Neural cell (in vitro differentiated cells): ENCODE results near the gene NUDT12. TPM values are rescaled to one million over a fixed set of nuclear protein-coding genes. Genes with fewer than 3 reads are reported as not detected.

ENCODE experiments used
- H2AFZ ChIP-seq: fragments of 200-600, 300-800 bp; sonication (generic), shearing (Covaris generic); 2 replicates; pipeline ENCODE4 v1.6.0; 2014; ENCODE audit warnings: low read depth, mild to moderate bottlenecking, antibody characterized with exemption, low read length, moderate library complexity
- H3F3A ChIP-seq: fragments of 200-600 bp; shearing (Covaris generic); 2 replicates; pipeline ENCODE4 v1.6.1; 2016; ENCODE audit warnings: mild to moderate bottlenecking, moderate library complexity, mixed read lengths, antibody characterized with exemption, low read length; ENCODE audit not compliant: insufficient read depth, poor library complexity, severe bottlenecking
- H3K27ac ChIP-seq: fragments of 200-600, 300-800 bp; sonication (generic), shearing (Covaris generic); 2 replicates; pipeline ENCODE4 v1.5.1; 2014; ENCODE audit warnings: mild to moderate bottlenecking, low read length, moderate library complexity
- H3K27me3 ChIP-seq: fragments of 300-800, 200-600 bp; sonication (generic), shearing (Covaris generic); 2 replicates; pipeline ENCODE4 v1.6.0; 2014; ENCODE audit warnings: mild to moderate bottlenecking, low read depth, low read length, moderate library complexity; ENCODE audit not compliant: insufficient read depth
- H3K36me3 ChIP-seq: fragments of 300-800, 200-600 bp; sonication (generic), shearing (Covaris generic); 2 replicates; pipeline ENCODE4 v1.5.1; 2014; ENCODE audit warnings: mild to moderate bottlenecking, antibody characterized with exemption, low read length, moderate library complexity; ENCODE audit not compliant: insufficient read depth
- H3K4me2 ChIP-seq: fragments of 300-800, 200-600 bp; sonication (generic), shearing (Covaris generic); 2 replicates; pipeline ENCODE4 v1.6.0; 2014; ENCODE audit warnings: mild to moderate bottlenecking, low read length
- H3K4me3 ChIP-seq: fragments of 300-800, 200-600 bp; sonication (generic), shearing (Covaris generic); 2 replicates; pipeline ENCODE4 v1.5.1; 2014; ENCODE audit warnings: mild to moderate bottlenecking, low read length, moderate library complexity
- H3K79me2 ChIP-seq: fragments of 200-600 bp; shearing (Covaris generic); replicated peaks from 2 replicates; pipeline ENCODE4 v1.6.0; 2014; ENCODE audit warnings: mild to moderate bottlenecking, low read length, moderate library complexity; ENCODE audit not compliant: insufficient read depth
- H3K9ac ChIP-seq: fragments of 300-800, 200-600 bp; sonication (generic), shearing (Covaris generic); 2 replicates; pipeline ENCODE4 v1.6.1; 2016; ENCODE audit warnings: mild to moderate bottlenecking, low read length, mixed read lengths
- H3K9me2 ChIP-seq: fragments of 200-600 bp; shearing (Covaris generic); 2 replicates; pipeline ENCODE4 v1.6.1; 2016; ENCODE audit warnings: mild to moderate bottlenecking, low read length, mixed read lengths; ENCODE audit not compliant: insufficient read depth
- H3K9me3 ChIP-seq: fragments of 200-600, 300-800 bp; sonication (generic), shearing (Covaris generic); 2 replicates; pipeline ENCODE4 v1.6.1; 2016; ENCODE audit warnings: mild to moderate bottlenecking, mixed run types, low read length, moderate library complexity, mixed read lengths
- H4K20me1 ChIP-seq: fragments of 200-600 bp; shearing (Covaris generic); 2 replicates; pipeline ENCODE4 v1.6.1; 2016; ENCODE audit warnings: mild to moderate bottlenecking, mixed run types; ENCODE audit not compliant: insufficient read depth
- EP300 ChIP-seq: fragments of 450-650 bp; conservative IDR thresholded peaks from 2 replicates; pipeline ENCODE4 v1.6.1; 2014; ENCODE audit warnings: antibody characterized with exemption, mild to moderate bottlenecking, moderate library complexity; ENCODE audit not compliant: poor library complexity, severe bottlenecking
- EZH2 ChIP-seq: fragments of 200-600, 300-800 bp; shearing (Covaris generic), sonication (generic); IDR thresholded peaks from 2 replicates; pipeline ENCODE4 v1.6.1; 2014; ENCODE audit warnings: antibody characterized with exemption, low read length, borderline replicate concordance, mild to moderate bottlenecking; ENCODE audit not compliant: insufficient read depth, poor library complexity, severe bottlenecking
- MXI1 ChIP-seq: fragments of 450-650 bp; conservative IDR thresholded peaks from 2 replicates; pipeline ENCODE4 v1.6.1; 2014; ENCODE audit warnings: antibody characterized with exemption, mild to moderate bottlenecking; ENCODE audit not compliant: poor library complexity, severe bottlenecking
- POLR2AphosphoS5 ChIP-seq: IDR thresholded peaks from 2 replicates; pipeline ENCODE4 v1.6.1; 2012
- RAD21 ChIP-seq: fragments of 450-650 bp; conservative IDR thresholded peaks from 2 replicates; pipeline ENCODE4 v1.6.1; 2014; ENCODE audit warnings: antibody characterized with exemption, mild to moderate bottlenecking, moderate library complexity
- SMC3 ChIP-seq: fragments of 450-650 bp; conservative IDR thresholded peaks from 2 replicates; pipeline ENCODE4 v1.6.1; 2014; ENCODE audit warnings: antibody characterized with exemption, mild to moderate bottlenecking, moderate library complexity; ENCODE audit not compliant: poor library complexity
- TAF1 ChIP-seq: IDR thresholded peaks from 2 replicates; pipeline ENCODE4 v1.6.1; 2012; ENCODE audit warnings: low read depth
- polyA plus RNA-seq: library from polyadenylated mRNA; depleted of rRNA; stranded (reverse); fragments of >200 nt; gene quantifications from 2 replicates; pipeline ENCODE4 v1.2.3, GENCODE V29; 2014
- TF ChIP-seq, protein P1 (sequence below): fragments of 450-650 bp; IDR thresholded peaks from 2 replicates; pipeline ENCODE4 v1.5.1; 2014; ENCODE audit warnings: antibody characterized with exemption, mild to moderate bottlenecking, moderate library complexity; ENCODE audit not compliant: poor library complexity, severe bottlenecking
- TF ChIP-seq, protein P2 (sequence below): IDR thresholded peaks from 2 replicates; pipeline ENCODE4 v1.6.1; 2012; ENCODE audit warnings: borderline replicate concordance

NUDT12 gene
- polyA plus RNA-seq, 1 donor from 2014 or later, result 22.8 TPM

DNA sequence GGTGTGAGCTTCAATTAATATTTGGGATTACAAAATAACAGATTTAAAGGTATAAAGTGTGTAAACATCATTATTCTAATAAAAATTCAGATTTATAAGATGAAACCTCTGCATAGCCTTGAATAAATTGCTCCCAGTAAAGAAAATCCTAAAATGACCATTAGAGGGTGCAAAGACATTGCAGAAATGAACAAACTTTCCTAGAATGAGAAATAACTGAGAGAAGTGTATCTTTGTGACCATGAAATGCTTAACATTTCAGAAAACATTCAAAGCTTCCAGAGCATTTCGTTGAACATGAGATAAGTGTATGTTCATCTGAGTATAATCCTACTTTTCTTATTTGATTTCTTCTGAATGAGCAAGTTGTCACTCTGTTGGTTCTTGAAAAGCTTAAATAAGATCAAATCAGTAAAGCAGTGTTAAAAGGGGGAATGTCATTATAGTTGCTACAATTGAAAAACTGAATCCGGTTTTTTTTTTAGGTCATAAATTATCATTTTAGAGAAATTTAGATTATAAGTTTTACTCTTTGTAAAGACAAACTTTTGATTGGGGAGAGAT lies 24.7 kb upstream of the NUDT12 start:
- no peak for TF ChIP-seq EP300
- TF ChIP-seq POLR2AphosphoS5, result no peak
- no peak for TF ChIP-seq MXI1
- TF ChIP-seq EZH2, result no peak
- TF ChIP-seq SMC3, result peak; percentile 71
- TF ChIP-seq, protein P1, sequence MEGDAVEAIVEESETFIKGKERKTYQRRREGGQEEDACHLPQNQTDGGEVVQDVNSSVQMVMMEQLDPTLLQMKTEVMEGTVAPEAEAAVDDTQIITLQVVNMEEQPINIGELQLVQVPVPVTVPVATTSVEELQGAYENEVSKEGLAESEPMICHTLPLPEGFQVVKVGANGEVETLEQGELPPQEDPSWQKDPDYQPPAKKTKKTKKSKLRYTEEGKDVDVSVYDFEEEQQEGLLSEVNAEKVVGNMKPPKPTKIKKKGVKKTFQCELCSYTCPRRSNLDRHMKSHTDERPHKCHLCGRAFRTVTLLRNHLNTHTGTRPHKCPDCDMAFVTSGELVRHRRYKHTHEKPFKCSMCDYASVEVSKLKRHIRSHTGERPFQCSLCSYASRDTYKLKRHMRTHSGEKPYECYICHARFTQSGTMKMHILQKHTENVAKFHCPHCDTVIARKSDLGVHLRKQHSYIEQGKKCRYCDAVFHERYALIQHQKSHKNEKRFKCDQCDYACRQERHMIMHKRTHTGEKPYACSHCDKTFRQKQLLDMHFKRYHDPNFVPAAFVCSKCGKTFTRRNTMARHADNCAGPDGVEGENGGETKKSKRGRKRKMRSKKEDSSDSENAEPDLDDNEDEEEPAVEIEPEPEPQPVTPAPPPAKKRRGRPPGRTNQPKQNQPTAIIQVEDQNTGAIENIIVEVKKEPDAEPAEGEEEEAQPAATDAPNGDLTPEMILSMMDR, result peak; percentile 73
- peak; percentile 83 for TF ChIP-seq RAD21
- TF ChIP-seq, protein P2, sequence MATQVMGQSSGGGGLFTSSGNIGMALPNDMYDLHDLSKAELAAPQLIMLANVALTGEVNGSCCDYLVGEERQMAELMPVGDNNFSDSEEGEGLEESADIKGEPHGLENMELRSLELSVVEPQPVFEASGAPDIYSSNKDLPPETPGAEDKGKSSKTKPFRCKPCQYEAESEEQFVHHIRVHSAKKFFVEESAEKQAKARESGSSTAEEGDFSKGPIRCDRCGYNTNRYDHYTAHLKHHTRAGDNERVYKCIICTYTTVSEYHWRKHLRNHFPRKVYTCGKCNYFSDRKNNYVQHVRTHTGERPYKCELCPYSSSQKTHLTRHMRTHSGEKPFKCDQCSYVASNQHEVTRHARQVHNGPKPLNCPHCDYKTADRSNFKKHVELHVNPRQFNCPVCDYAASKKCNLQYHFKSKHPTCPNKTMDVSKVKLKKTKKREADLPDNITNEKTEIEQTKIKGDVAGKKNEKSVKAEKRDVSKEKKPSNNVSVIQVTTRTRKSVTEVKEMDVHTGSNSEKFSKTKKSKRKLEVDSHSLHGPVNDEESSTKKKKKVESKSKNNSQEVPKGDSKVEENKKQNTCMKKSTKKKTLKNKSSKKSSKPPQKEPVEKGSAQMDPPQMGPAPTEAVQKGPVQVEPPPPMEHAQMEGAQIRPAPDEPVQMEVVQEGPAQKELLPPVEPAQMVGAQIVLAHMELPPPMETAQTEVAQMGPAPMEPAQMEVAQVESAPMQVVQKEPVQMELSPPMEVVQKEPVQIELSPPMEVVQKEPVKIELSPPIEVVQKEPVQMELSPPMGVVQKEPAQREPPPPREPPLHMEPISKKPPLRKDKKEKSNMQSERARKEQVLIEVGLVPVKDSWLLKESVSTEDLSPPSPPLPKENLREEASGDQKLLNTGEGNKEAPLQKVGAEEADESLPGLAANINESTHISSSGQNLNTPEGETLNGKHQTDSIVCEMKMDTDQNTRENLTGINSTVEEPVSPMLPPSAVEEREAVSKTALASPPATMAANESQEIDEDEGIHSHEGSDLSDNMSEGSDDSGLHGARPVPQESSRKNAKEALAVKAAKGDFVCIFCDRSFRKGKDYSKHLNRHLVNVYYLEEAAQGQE, result no peak
- TF ChIP-seq TAF1, result no peak
- H3K4me2 ChIP-seq, result no peak overlapping the region
- H3F3A ChIP-seq, result no peaks in the 10 kb centered on the region
- H3K4me3 ChIP-seq, result no peak overlapping the region
- H3K36me3 ChIP-seq, result no peaks in the 10 kb centered on the region
- H3K9me2 ChIP-seq, result no peaks in the 10 kb centered on the region
- H2AFZ ChIP-seq, result no peak overlapping the region
- no peaks in the 10 kb centered on the region for H3K79me2 ChIP-seq
- H3K27me3 ChIP-seq, result no peaks in the 10 kb centered on the region
- no peak overlapping the region for H3K9ac ChIP-seq
- no peaks in the 10 kb centered on the region for H4K20me1 ChIP-seq
- H3K9me3 ChIP-seq, result no peaks in the 10 kb centered on the region
- H3K27ac ChIP-seq, result no peak overlapping the region

DNA sequence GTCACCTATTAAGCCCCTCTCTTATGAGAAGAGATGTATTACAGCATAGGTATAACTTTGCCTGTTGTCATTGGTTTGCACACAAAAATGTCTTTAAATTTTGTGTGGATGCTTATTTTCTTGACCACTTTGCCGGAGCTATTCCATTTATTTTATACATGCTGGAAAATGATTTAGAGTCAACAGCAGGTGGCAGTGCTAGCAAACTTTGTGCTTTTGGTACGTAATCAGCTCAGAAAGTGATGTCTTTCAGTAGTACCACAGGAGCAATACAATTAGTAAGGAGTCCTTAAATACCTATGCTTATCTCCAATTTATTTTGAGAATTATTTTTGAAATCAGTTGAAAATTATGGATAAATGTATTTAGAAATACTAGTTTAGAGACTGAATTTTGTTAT lies 19.8 kb upstream of the NUDT12 start:
- no peaks in the 10 kb centered on the region for H3K9me2 ChIP-seq
- no peak overlapping the region for H3K4me2 ChIP-seq
- H3K36me3 ChIP-seq, result no peaks in the 10 kb centered on the region
- no peaks in the 10 kb centered on the region for H3K9me3 ChIP-seq
- H3K9ac ChIP-seq, result no peak overlapping the region
- H2AFZ ChIP-seq, result no peak overlapping the region
- no peak overlapping the region for H3K4me3 ChIP-seq
- H3K27ac ChIP-seq, result no peak overlapping the region
- no peaks in the 10 kb centered on the region for H4K20me1 ChIP-seq
- TF ChIP-seq SMC3, result peak; percentile 76
- TF ChIP-seq, protein P1, result peak; percentile 77
- peak; percentile 80 for TF ChIP-seq RAD21
- no peak for TF ChIP-seq POLR2AphosphoS5
- TF ChIP-seq, protein P2, result no peak
- no peaks in the 10 kb centered on the region for H3K27me3 ChIP-seq
- no peaks in the 10 kb centered on the region for H3K79me2 ChIP-seq
- no peaks in the 10 kb centered on the region for H3F3A ChIP-seq
